NCI-H187 (cell line): Measurements from ENCODE around the gene DOCK3.
"Not testable (repeated sequence)": the region's sequence is repeated elsewhere in the genome, so short reads cannot be mapped to it uniquely, and the experiment has no call there.

Source experiments
- DNase-seq, 2 experiments: peaks; one replicate each; lab custom pipeline; 2025; lab: John Stamatoyannopoulos, UW

DOCK3 gene

DNA sequence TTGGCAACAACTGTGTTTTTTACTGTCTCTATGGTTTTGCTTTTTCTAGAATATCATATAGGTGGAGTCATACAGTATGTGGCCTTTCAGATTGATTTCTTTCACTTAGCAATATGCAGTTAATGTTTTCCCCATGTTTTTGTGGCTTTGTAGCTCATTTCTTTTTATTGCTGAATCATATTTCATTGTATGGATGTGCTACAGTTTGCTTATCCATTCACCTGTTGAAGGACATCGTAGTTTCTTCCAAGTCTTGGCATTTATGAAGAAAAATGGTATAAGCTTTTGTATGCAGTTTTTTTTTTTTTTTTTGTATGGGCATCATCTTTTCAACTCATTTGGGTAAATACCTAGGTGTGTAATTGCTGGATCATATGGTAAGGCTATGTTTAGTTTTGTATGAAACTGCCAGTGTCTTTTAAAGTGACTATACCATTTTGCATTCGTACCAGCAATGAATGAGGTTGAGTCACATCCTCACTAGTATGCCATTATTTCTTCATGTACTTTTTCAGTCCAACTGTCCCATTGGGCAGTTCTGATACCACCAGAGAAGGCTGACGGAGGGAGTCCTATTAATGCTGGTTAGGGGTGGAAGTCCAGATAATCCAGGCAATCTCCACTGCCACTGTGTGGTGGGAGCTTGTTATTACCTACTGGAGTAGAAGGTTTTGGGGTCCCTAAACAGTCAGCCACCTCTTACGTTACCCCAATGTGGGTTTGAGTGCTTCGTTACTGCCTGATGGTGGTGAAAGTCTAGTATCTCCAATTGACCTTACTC lies 210.5 kb downstream of the DOCK3 start:
- no peak for DNase-seq

GRCh38 chr3:50890688-50891344 lies 216.1 kb downstream of the DOCK3 start:
- DNase-seq: no peak

DNA sequence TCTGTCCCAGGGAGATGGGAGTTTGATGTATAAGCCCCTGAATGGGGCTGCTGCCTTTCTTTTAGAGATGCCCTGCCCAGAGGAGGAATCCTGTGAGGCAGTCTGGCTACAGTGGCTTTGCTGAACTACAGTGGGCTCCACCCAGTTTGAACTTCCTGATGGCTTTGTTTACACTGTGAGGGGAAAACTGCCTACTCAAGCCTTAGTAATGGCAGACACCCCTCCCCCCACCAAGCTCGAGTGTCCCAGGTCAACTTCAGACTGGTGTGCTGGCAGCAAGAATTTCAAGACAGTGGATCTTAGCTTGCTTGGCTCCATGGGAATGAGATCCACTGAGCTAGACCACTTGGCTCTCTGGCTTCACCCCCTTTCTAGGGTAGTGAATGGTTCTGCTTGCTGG lies 226.4 kb downstream of the DOCK3 start:
- not testable (repeated sequence) for DNase-seq

GRCh38 chr3:50912746-50913145 lies 238.0 kb downstream of the DOCK3 start:
- DNase-seq: no peak

GRCh38 chr3:50913260-50913659 lies 238.5 kb downstream of the DOCK3 start:
- no peak for DNase-seq

- DNase-seq: not testable (repeated sequence)
These were observed 247.3 kb downstream of the DOCK3 start for GRCh38 chr3:50922071-50922470.

- DNase-seq: no peak
These were observed 249.2 kb downstream of the DOCK3 start for GRCh38 chr3:50923955-50924354.

GRCh38 chr3:50924638-50925037 lies 249.9 kb downstream of the DOCK3 start:
- no peak for DNase-seq

DNA sequence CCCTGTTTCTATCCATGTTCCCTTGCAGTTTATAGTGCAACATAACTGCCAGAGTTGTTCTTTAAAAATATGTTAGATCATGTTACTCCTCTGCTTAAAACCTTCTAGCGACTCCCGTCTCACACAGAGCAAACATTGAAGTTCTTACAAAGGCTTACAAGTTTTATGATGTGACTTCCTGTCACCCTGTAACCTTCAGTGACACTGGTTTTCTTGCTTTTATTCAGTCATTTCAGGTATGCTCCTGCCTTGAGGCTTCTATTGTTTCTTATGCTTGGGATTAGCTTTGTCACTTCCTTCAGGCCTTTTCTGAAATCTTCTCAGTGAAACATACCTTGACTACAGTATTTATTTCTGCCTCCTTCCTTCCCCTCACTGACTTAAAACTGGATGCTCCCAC lies 252.1 kb downstream of the DOCK3 start:
- no peak for DNase-seq

- DNase-seq: no peak
These were observed 255.9 kb downstream of the DOCK3 start for GRCh38 chr3:50930371-50931208.

DNA sequence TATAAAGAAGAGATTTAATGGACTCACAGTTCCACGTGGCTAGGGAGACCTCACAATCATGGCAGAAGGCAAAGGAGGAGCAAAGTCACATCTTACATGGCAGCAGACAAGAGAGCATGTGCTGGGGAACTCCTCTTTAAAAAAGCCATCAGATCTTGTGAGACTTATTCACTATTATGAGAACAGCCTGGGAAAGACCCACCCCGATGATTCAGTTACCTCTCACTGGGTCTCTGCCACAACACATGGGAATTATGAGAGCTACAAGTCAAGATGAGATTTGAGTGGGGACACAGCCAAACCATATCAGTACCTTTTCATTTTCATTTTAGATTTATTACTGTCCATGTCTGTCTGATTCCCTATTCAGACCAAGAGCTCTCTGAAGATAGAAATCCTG lies 258.2 kb downstream of the DOCK3 start:
- not testable (repeated sequence) for DNase-seq

GRCh38 chr3:50936389-50936788 lies 261.7 kb downstream of the DOCK3 start:
- DNase-seq: no peak

GRCh38 chr3:50947419-50947818 lies 272.7 kb downstream of the DOCK3 start:
- DNase-seq: no peak

- no peak for DNase-seq
These were observed 275.9 kb downstream of the DOCK3 start for GRCh38 chr3:50950591-50950990.

GRCh38 chr3:50953825-50954414 lies 279.2 kb downstream of the DOCK3 start:
- DNase-seq: no peak

DNA sequence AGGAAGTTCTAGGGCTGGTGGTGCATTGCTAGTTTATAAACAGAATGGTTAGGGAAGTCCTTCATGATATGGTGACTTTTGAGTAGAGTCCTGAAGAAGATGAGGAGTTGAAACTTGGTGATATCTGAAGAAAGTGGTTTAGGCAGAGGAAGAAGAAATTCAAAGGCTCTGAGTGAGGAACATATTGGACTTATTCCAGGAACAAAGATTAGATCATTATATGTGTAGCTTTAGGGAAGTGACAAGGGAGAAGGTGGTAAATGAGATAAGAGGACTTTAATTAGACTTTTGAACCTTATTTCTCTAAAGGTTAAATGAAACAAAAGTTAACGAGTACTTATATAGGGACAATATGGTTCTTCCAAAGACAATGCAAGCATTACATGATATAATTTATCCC lies 286.7 kb downstream of the DOCK3 start:
- no peak for DNase-seq

GRCh38 chr3:50971487-50971924 lies 296.8 kb downstream of the DOCK3 start:
- no peak for DNase-seq

DNA sequence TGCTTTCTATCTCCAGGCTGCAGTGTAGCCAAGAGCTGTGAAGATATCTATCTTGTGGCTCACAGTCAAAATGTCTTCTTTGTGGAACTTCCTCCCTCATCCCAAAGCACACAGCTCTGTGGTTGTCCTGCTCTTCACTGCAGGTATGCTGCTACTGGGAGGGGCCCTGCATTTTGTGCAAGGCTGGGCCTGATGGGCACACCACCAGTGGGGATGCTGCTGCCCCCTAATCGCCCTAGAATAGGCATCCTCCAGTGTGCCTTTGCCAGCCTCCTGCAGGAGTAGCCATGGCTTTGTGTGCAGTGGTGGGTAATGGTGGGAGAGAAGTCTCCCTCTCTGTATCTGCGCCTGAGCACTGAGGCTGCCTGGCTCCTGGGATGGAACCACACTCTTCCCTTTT lies 297.3 kb downstream of the DOCK3 start:
- no peak for DNase-seq

- DNase-seq: not testable (repeated sequence)
These were observed 303.9 kb downstream of the DOCK3 start for GRCh38 chr3:50978586-50978985.

DNA sequence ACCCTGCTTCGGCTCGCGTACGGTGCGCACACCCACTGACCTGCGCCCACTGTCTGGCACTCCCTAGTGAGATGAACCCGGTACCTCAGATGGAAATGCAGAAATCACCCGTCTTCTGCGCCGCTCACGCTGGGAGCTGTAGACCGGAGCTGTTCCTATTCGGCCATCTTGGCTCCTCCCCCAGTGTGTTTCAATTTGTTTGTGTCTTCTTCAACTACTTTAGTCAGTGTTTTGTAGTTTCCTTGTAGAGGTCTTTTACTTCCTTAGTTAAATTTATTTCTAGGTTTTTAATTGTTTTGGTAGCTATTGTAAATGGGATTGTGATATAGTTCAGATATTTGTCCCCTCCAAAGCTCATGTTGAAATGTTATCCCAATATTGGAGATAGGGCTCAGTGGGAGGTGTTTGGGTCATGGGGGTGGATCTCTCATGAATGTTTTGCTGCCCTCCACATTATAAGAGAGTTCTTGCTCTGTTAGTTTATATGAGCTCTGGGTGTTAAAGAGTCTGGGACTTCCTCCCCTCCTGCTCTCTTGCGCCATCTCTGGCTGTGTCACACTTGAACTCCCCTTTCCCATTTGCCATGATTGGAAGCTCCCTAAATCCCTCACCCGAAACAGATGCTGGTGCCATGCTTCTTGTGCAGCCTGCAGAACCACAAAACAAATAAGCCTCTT lies 304.4 kb downstream of the DOCK3 start:
- no peak for DNase-seq

- no peak for DNase-seq
These were observed 308.0 kb downstream of the DOCK3 start for GRCh38 chr3:50982540-50983325.
